T-helper 2 cell treated with Interferon-gamma antibody and Interleukin-4, amounts not matched to agents 100 ng/mL and 5 ng/mL, for 36 hours (primary cell): Measurements from ENCODE around the gene DOP1B. TPM values are rescaled to one million over a fixed set of nuclear protein-coding genes. Genes with fewer than 3 reads are reported as not detected.
"Not testable (repeated sequence)": the region's sequence is repeated elsewhere in the genome, so short reads cannot be mapped to it uniquely, and the experiment has no call there.

Experiments
- intact Hi-C: fragments of 100-400 bp; cut with micrococcal nuclease; formaldehyde crosslinking; loops from one replicate; pipeline ENCODE4 v1.15.1; 2023
- total RNA-seq: library from RNA; stranded (reverse); gene quantifications from 2 replicates; pipeline ENCODE4 v1.2.3, GENCODE V29; 2022

The DOP1B gene
- total RNA-seq, 1 donor from 2014 or later = 25.5 TPM

DNA sequence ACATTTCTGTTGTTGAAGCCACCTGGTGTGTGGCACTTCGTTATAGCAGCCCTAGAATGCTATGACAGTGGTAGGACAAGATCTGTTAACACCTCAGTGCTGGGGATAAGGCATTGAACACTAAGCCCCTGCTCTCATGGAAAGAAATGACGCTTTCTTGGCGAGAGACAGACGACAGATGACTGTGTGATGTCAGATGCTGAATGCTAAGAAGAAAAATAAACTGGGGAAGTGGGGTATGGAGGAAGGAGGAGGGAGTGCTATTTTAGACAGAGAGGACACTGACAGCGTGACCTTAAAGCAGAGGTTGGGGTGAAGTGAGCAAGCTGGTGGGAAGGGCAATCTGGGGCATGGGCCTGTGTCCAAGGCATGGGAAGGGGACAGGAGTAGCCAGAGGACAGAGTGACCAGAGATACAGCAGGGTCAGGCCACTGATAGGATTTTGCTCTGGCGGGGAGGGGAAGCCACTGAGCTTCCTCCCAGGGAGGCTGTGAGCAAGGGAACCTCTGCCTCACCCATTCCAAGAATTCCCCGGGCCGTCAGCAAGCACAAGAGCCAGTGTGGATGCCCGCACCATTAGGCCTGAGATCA, 15.2 kb downstream of the DOP1B start:
- intact Hi-C loops = no loop called here

DNA sequence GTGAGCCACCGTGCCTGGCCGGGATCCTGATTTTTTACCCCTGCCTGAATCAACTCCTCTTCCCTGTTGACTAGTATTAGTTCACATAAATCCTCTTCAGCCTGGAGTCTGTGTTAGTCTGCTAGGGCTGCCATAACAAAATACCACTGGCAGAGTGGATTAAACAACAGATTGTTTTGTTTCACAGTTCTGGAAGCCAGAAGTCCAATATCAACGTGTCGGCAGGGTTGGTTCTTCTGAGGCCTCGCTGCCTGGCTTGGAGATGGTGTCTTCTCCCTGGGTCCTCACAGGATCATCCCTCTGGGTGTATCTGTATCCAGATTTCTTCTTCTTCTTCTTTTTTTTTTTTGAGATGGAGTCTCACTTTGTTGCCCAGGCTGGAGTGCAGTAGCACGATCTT, 18.2 kb downstream of the DOP1B start:
- intact Hi-C loops = loop anchor here (1.0 kb wide), 2 partner anchors 18 to 35 kb away; partner anchors contain the start of gene DOP1B

DNA sequence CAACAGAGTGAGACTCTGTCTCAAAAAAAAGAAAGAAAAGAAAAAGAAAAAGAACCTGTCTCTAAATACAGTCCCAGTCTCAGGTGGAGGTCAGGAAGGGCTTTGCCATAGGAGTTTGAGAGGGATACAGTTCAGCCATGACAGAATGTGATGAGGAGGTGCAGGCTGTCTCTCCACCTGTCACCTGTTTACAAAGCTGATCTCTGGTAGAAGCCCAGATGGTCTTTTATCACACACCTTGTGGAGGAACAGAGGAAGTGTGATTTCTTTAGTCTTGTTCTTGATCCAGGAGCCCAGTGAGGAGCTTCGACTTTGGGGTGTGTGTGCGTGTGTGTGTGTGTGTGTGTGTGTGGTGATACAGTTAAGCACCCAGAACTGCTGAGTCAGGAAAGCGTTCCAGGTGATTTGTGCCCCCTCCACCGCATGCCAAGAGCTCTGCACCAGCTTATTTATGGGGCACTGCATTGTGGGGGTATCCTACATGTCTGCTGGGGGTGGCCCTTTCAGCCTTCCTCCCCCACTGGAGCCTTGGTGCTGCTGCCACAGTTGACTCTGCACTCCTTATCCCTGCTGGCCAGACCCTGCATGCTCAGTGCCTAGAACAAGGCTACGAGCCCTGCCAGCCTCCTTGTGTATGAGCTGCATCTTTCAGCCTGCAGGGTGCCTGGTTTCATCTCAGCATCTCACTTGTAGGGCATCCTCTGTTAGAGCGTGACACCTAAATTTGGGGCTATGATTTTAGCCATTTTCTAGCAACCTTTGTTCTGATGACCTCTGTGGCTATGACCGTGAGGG, 19.3 kb downstream of the DOP1B start:
- intact Hi-C loops = no loop called here

DNA sequence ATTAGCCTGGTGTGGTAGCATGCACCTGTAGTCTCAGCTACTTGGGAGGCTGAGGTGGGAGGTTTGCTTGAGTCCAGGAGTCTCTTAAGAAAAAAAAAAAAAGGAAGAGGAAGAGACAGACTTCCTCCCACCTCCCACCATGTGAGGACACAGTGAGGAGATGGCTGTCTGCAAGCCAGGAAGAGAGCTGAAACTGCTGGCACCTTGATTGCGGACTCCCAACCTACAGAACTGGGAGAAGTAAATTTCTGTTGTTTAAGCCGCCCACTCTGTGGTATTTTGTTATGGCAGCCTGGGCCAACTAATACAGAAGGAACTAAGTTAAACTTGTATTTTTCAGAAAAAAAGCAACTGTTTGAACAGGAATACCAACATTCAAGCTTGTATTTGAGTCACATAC, 21.7 kb downstream of the DOP1B start:
- intact Hi-C loops = no loop called here

DNA sequence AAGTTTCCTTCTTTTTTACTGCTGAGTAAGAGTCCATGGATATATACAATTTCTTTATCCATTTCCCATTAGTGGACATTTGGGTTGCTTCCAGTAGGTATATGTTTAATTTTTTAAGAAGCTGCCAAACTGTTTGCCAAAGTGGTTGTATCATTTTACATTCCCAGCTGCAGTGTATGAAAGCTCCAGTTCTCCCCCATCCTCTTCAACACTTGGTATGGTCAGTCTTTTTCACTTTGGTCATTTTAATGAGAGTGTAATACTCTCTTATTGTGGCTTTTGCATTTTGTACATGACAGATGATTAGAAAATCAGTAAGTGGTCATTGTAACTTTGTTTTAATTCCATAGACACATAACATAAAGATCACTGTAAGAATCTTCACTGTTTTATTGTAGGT, 22.5 kb downstream of the DOP1B start:
- intact Hi-C loops = no loop called here

DNA sequence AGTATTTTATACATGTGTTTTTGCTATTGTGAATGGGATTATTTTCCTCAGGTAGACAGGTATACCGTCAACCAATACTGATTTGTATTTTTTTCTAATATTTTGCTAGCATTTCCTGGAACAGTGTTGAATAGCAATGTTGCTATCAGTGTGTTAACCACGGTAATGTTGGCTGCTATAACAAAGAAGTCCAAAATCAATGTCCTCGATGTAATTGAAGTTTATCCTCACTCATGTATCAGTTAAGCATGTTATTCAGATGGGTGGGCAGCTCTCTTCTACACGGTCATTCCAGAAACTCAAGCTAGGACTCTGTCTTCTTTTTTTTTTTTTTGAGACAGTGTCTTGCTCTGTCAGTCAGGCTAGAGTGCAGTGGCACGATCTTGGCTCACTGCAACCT, 24.3 kb downstream of the DOP1B start:
- intact Hi-C loops = no loop called here

DNA sequence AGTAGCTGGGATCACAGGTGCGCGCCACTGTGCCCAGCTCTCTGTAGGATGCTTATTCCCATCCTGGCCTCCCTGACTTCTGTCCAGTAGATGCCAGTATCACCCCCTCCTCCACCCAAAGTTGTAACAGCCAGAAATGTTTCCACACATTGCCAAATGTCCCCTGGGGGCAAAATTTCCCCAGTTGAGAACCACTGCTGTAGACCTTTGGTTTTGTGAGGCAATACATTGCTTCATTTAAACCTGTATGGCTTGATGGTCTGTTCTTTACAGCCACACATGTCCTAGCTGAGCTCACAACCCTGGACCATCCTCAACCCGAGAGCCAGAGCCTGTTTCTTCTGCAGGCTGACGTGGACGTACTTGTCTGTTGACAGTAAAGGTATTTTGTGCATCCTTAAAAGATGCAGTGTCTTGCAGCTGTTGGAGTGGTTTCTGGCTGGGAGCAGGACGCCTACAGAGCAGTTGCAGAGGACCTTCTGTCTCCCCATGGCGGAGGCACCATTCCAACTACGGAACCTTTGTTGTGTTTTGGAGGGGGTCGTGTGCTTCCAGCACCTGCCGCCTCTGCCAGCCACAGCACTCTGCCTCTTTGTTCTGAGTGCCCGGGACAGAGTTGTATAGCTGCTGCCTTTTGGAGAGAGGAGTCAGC, 26.6 kb downstream of the DOP1B start:
- intact Hi-C loops = no loop called here

DNA sequence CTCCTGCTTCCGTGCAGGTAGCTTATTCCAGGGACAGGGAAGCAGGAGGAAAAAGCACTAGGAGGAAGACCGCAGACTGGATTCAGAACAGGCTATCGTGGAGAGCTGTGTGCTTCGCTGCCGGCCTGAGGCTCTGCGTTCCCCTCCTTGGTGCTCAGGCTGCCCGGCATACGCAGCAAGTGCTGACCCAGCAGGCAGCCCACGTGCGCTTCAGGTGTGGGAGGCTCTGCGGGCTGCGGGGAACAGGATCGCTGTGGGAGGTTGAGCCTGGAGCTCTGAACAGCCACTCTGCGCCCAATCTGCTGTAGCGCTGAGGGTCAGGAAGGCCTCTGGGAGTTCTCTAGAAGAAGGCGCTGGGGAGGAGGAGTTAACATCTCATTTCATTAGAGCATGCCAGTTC, 27.9 kb downstream of the DOP1B start:
- intact Hi-C loops = no loop called here

DNA sequence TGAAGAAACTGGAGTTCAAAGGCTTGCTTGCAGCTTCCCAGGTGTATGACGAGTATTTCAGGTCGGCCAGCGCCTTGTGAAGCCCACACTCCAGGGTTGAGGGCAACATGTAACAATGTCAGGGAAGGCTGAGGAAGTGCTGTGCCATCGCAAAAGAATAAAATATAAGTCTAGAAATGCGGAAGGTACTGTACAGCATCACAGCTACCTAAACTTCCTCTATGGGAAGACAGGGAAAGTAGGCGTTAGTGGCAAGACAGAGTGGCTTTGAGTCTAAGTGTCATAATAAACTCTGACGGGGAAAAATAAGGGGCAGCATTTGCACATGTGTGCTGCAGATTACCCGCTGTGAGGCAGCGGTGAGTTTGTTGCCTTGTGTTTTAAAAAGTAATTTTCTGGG, 28.9 kb downstream of the DOP1B start:
- intact Hi-C loops = no loop called here

DNA sequence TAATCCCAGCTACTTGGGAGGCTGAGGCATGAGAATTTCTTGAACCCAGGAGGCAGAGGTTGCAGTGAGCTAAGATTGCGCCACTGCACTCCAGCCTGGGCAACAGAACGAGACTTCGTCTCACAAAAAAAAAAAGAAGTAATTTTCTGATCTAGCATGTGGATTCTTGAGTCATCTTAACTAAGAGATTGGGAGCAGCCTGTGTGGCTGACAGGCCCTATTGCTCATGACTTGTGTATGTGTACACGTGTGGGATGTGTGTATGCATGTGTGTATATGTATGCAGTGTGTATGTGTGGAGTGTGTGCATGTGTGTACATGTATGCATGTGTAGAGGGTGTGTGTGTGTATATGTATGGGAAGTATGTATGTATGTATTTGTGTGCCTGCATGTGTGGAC, 29.5 kb downstream of the DOP1B start:
- intact Hi-C loops = no loop called here

DNA sequence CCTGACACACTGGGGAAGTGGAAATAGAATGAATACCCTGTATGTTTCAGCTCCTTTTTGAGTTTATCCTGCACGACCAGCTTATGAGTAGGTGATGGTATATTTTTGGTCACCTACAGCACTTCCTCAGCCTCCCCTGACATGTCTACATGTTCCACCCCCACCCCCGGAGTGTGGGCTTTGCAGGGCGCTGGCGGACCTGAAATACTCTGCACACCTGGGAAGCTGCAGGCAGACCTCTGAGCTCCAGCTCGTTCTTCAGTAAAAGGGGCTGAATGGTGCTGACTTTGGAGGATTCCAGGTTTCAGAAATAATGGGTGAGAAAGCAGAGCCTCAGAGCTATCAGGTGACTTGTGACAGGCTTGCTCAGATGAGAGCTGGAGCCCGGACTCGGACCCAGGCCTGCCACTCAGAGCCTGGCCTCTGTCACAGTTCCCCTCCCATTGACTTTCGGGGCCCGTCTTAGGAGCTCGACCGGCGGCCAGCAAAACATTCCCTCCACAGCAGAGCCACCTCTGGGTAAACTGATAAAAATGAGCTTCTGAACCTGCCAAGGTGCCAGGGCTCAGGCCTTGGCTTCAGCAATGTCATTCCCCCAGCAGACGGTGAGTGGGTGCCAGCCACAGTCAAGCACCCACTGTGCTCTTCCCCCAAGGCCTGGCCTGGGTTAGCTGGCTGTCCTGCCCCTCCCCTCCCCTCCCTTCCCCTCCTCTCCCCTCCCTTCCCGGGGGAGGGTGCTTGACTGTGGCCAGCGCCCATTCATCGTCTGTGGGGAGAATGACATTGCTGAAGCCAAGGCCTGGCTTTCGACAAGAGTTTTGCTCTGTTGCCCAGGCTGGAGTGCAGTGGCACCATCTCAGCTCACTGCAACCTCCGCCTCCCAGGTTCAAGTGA, 30.1 kb downstream of the DOP1B start:
- intact Hi-C loops = no loop called here

DNA sequence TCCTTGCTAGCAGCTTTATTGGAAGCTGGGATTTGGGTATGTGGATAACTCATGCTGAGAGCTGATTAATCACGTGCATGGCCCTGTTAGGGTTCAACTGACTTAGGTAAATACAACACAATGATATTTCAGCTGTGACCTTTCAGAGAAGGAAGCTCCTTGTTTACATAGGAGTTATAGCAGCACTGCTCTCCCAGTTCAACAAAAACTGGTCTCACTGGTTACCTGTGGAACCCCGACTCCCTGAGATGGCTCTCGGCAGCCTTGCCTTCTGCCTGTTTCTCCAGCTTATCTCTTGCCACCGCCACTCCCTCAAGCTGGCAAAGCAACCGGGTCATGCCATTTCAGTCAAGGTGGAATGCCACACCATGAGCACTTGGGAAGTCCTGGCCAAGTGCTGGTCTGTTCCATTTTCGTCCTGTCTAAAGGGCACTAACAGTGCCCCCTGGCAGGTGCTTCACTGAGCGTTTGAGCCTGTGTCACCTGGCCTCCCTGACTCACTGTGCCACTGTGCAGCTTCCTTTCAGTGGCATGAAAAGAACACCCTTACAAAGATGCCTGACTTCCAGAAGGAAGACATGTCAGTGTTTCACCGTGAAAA, 31.6 kb downstream of the DOP1B start:
- intact Hi-C loops = no loop called here

DNA sequence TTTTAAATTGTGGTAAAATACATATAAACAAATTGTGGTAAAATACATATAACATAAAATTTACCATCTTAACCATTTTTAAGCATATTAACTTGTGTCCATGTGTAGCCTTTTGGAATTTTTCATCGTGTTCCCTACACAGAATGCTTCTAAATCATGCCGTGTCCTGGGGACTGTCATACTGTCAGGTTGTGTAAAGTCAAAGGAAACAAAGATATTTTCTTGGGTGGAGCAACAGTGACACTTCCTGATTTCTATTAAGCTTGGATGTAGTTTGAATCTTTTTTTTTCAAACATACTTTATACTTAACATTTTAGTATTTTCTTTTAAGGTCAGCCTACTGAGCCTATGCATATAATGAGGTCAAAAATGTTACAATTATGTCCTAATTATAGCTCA, 32.3 kb downstream of the DOP1B start:
- intact Hi-C loops = no loop called here

DNA sequence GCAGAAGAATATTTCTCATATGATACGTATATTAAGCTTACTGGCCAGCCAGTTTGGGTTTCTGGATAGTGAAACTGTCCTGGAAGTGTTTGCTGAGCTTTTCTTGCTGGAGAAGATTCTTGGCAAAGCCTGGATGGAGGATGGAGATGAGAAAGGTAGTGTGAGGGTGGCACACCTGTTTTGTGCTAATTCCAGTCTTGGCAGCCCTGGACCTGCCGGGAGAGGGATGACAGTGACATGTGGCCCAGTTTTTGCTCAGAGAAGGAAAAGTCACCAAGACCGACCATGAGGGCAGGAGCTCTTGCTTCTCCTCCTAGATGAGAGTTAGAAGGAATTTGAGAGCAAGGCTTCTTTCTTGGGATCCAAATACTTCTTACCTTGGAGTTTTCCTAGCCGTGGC, 34.1 kb downstream of the DOP1B start:
- intact Hi-C loops = no loop called here

DNA sequence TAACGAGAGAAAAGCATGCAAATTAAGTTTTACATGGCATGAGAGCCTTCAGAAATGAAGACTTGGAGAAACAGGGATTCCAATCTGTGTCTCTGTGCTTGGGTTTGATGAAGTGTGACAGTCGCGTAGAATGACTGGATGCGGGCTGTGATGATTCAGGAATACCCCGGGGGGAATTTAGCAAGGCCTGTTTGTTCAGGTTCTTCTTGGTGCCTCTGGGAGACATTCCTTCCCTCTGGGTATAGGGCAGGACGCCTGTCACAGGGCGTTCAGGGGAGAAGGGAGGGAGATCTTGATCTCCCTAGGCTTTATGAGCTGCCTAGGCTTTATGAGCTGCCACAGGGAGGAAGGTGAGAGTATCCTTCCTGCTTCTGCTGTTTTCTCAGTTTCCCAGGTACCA, 36.6 kb downstream of the DOP1B start:
- intact Hi-C loops = no loop called here

DNA sequence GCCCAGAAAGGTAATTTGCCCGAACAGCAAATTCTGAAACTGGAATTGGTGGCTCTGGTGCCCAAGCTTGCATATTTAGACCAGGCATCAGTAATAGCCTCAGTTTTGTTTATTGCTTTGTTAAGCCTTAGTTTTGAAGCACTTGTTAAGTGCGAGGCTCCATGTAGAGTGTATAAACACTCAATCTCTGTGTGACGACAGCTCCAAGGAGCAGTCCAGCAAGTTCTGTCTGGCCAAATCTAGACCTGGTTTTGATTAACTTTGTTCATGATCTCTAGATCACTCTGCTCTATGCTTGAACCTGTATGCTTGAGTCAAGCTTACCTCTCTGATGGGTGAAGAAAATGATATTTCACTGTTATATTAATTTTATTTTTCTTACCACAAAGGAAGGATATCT, 37.4 kb downstream of the DOP1B start:
- intact Hi-C loops = no loop called here

DNA sequence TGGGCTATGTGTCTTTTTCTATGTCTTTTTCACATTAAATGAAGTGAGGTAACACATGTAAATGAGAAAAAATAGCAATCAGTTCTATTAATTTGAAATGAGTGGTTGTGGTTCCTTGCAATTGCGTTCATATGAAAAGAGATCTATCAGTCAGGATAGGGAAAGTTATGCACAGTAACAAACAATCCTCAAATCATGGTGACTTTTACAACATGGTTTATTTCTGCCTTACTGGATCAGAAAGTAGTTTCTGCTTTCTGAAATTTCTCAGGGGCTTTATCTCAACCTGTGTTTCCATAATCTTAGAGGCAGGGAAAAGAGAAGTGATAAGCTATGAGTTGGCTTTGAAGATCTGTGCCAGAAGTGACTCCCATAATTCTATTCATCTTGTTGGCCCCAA, 39.0 kb downstream of the DOP1B start:
- intact Hi-C loops = no loop called here

DNA sequence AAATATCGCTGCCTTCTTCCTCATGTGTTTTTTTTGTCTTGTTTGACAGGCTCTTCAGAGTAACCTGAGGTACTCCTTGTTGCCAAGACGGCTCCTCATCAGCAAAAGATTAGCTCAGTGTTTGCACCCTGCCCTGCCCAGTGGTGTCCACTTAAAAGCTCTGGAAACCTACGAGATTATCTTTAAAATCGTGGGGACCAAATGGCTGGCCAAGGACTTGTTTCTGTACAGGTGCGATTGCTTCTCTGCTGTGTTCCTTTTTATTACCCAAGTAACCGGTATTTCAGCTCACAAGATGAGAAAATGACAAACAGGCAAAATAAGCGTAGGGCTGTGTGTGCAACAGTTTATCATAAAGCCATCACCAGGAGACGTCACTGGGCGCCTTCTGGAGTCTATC, 42.4 kb downstream of the DOP1B start:
- intact Hi-C loops = no loop called here

DNA sequence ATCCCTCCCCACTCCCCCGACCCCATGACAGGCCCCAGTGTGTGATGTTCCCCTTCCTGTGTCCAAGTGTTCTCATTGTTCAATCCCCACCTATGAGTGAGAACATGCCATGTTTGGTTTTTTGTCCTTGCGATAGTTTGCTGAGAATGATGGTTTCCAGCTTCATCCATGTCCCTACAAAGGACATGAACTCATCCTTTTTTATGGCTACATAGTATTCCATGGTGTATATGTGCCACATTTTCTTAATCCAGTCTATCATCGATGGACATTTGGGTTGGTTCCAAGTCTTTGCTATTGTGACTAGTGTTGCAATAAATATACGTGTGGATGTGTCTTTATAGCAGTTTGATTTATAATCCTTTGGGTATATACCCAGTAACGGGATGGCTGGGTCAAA, 43.0 kb downstream of the DOP1B start:
- intact Hi-C loops = not testable (repeated sequence)

DNA sequence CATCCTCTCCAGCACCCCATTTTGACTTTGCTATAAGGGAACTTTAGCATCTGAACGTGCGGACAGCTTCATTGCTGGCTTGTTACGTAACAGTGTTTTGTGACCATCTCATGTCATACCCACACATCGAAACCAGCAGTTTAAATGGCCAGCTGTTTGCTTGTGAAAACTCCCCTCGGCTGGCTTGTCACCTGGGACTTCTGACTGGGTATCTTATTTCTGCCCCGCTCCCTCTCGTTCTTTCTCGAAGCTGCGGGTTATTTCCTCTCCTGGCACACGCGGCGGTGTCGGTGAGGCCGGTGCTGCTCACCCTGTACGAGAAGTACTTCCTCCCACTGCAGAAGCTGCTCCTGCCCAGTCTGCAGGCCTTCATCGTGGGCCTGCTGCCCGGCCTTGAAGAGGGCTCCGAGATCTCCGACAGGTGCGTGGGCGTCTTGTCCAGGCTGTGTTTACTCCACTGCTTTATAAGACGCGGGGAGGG, 43.5 kb downstream of the DOP1B start:
- intact Hi-C loops = no loop called here
